Uterus (tissue), 2 donors: ENCODE results near the gene MACROH2A2.

Source experiments
- POLR2A ChIP-seq, 2 donors: fragments of 450-650 bp; IDR thresholded peaks; one replicate each; pipeline ENCODE4 v1.6.1; 2016; ENCODE audit warnings: antibody characterized with exemption in 2 of 2, mild to moderate bottlenecking in 1 of 2, moderate library complexity in 1 of 2
- TF ChIP-seq, protein P1 (sequence below), 4 experiments: fragments of 200-600 bp in 2 of 4; fragments of 450-650 bp in 2 of 4; sonication (generic) in 2 of 4; IDR thresholded peaks; one replicate each; pipeline ENCODE4 v1.5.1; 2016 to 2019; ENCODE audit warnings: antibody characterized with exemption in 4 of 4, mild to moderate bottlenecking in 2 of 4, moderate library complexity in 1 of 4

DNA sequence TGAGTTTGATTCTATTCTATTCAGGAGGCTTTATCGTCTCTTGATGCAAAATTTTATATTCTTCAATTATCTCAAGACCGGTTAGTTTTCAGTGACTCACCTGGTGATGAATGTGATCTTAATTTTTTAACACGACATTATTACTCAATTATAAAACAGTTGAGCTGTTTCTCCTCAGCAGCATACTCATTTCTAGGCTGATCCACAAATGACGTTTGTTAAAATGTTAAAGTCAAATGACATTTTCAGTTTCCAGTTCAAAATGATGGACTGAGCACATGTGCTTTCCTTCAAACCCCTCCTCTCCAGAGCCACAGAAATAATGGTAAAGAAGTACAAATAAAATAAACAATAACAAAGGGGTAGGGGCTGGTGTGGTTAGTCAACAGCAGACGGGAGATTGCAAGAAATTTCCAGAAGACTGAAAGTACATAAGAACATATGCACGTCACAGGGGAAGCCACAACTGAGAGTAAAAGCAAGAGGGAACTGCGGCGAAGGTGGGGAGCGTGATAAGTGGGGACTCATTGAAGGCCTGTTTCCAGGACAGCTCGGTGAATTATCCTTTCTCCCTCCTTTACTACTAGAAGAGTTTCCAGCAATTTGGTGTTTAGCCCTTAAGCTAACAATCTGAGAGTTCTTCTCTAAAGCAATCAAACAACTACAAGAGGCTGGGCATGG, 10.9 kb downstream of the MACROH2A2 start:
- TF ChIP-seq, protein P1, sequence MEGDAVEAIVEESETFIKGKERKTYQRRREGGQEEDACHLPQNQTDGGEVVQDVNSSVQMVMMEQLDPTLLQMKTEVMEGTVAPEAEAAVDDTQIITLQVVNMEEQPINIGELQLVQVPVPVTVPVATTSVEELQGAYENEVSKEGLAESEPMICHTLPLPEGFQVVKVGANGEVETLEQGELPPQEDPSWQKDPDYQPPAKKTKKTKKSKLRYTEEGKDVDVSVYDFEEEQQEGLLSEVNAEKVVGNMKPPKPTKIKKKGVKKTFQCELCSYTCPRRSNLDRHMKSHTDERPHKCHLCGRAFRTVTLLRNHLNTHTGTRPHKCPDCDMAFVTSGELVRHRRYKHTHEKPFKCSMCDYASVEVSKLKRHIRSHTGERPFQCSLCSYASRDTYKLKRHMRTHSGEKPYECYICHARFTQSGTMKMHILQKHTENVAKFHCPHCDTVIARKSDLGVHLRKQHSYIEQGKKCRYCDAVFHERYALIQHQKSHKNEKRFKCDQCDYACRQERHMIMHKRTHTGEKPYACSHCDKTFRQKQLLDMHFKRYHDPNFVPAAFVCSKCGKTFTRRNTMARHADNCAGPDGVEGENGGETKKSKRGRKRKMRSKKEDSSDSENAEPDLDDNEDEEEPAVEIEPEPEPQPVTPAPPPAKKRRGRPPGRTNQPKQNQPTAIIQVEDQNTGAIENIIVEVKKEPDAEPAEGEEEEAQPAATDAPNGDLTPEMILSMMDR (IDR thresholded peaks at IDR 0.05): no peak
- TF ChIP-seq POLR2A (IDR thresholded peaks at IDR 0.05): no peak
